ENCODE measurements around the gene PRDM5. TPM values are rescaled to one million over a fixed set of nuclear protein-coding genes. Genes with fewer than 3 reads are reported as not detected.
A peak's percentile ranks its signal among the peaks of the same experiment; 100 is the strongest.

Gene PRDM5
- total RNA-seq, 1 donor from 2014 or later: 12.2 TPM

DNA sequence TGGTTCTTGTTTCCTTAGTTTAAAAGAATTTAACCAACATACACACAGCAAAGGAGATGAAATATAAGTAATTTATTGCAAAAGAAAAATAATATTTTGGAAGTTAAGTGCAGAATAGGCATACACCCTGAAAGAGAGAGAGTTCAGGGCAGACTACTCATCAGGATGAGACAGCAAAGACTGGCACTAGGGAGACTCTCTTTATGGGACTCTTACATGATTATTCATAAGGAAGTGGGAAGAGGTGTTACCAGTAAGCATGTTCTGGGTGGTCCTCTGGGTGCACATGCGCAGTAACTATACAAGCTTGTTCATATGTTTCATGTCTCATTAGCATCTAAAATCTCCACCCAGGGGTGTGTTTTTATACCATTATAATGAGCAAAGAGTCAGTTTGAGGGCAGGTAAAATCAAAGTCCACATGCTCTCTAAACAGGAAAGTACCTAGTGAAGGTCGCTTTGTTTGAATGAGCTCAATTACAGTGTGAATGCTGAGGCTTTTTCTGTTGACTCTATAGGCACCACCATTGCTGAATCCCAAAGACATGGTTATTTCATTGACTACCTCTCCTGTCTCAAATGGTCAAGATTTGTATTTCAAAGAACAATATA, 38.2 kb upstream of the PRDM5 start:
- intact Hi-C loops (cut with micrococcal nuclease): no loop called here
- Histone ChIP-seq H3K4me3 (no peak overlapping the region), H3K27me3 (ENCODE audit: low read depth) (no peaks in the 10 kb centered on the region)

DNA sequence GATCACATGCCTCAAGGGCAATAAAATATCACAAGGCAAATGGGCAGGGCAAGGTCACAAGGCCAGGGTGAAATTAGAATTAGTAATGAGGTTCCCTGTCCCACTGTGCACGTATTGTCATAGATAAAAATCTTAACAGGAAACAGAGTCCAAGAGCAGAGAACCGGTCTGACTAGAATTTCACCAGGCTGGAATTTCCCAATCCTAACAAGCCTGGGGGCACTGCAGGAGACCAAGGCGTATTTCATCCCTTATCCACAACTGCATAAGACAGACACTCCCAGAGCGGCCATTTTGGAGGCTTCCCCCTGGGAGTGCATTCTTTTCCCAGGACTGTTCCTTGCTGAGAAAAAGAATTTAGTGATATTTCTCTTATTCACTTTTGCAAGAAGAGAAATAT, 25.9 kb upstream of the PRDM5 start:
- H3K9me3 ChIP-seq (replicated peaks): peaks cover 45% of the 10 kb centered on the region
- H3K4me3 ChIP-seq: no peak overlapping the region
- intact Hi-C loops (cut with micrococcal nuclease): no loop called here
- no peaks in the 10 kb centered on the region for H3K4me1 ChIP-seq
- no peaks in the 10 kb centered on the region for H3K27me3 ChIP-seq (ENCODE audit: low read depth)
- no peak for TF ChIP-seq CTCF (IDR thresholded peaks at IDR 0.05; ENCODE audit: borderline replicate concordance)
- no peak overlapping the region for H3K27ac ChIP-seq (replicated peaks)
- no peaks in the 10 kb centered on the region for H3K36me3 ChIP-seq
- DNase-seq: no peak

More for the DNA sequence above, 38.2 kb upstream of the PRDM5 start:
- no peaks in the 10 kb centered on the region for H3K36me3 ChIP-seq
- DNase-seq: no peak
- no peak for TF ChIP-seq CTCF (IDR thresholded peaks at IDR 0.05; ENCODE audit: borderline replicate concordance)
- H3K4me1 ChIP-seq: no peaks in the 10 kb centered on the region
- no peaks in the 10 kb centered on the region for H3K9me3 ChIP-seq (replicated peaks)
- H3K27ac ChIP-seq (replicated peaks): no peak overlapping the region

- intact Hi-C loops (cut with micrococcal nuclease): no loop called here
- TF ChIP-seq CTCF (IDR thresholded peaks at IDR 0.05; ENCODE audit: borderline replicate concordance): no peak
- DNase-seq: no peak
These were observed 20.2 kb upstream of the PRDM5 start for GRCh38 chr4:120942776-120943175.

DNA sequence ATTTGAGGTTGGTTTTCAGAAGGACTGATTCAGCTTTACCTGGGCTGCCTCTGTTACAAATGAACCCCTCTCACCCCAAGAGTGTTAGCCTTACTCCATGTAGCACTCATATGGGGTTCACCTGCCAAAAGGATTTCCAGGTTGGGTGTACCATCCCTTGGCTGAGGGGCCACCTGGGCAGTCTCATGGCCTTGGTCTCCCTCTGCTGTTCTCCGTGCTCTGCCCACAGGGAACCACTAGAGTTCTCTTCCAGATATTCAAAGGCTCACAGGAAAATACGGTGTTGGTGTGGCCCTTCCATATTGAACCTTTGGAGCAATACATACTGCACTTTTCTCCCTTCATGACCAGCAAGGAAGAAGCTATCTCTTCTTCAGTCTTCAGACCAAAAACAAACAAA, 18.0 kb upstream of the PRDM5 start:
- intact Hi-C loops (cut with micrococcal nuclease): no loop called here
- H3K9me3 ChIP-seq (replicated peaks): peaks cover 6% of the 10 kb centered on the region
- DNase-seq: no peak
- H3K27ac ChIP-seq (replicated peaks): no peak overlapping the region
- no peaks in the 10 kb centered on the region for H3K36me3 ChIP-seq
- no peaks in the 10 kb centered on the region for H3K4me1 ChIP-seq
- H3K4me3 ChIP-seq: no peak overlapping the region
- TF ChIP-seq CTCF (IDR thresholded peaks at IDR 0.05; ENCODE audit: borderline replicate concordance): peak; percentile 48
- no peaks in the 10 kb centered on the region for H3K27me3 ChIP-seq (ENCODE audit: low read depth)

More at GRCh38 chr4:120942776-120943175, 20.2 kb upstream of the PRDM5 start:
- H3K4me3 ChIP-seq: no peak overlapping the region
- no peak overlapping the region for H3K27ac ChIP-seq (replicated peaks)
- no peaks in the 10 kb centered on the region for H3K36me3 ChIP-seq
- H3K27me3 ChIP-seq (ENCODE audit: low read depth): no peaks in the 10 kb centered on the region
- no peaks in the 10 kb centered on the region for H3K4me1 ChIP-seq
- H3K9me3 ChIP-seq (replicated peaks): peaks cover 9% of the 10 kb centered on the region

DNA sequence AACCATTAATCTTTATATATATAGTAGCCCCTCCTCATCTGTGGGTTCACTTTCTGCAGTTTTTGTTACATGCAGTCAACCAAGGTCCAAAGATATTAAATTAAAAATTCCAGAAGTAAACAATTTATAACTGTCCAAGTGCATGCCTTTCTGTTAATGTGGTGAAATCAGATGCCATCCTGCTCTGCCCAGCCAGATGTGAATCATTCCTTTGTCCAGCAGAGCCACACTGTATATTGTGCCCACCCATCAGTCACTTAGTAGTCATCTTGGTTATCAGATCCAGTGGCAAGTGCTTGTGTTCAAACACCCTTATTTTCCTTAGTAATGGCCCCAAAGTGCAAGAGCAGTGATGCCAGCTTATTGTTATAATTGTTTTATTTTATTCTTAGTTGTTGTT, 17.2 kb upstream of the PRDM5 start:
- no peak for TF ChIP-seq CTCF (IDR thresholded peaks at IDR 0.05; ENCODE audit: borderline replicate concordance)
- peaks cover 6% of the 10 kb centered on the region for H3K9me3 ChIP-seq (replicated peaks)
- H3K4me3 ChIP-seq: no peak overlapping the region
- DNase-seq: no peak
- H3K4me1 ChIP-seq: no peaks in the 10 kb centered on the region
- no peaks in the 10 kb centered on the region for H3K27me3 ChIP-seq (ENCODE audit: low read depth)
- intact Hi-C loops (cut with micrococcal nuclease): no loop called here
- H3K27ac ChIP-seq (replicated peaks): no peak overlapping the region
- H3K36me3 ChIP-seq: no peaks in the 10 kb centered on the region

Data from left ventricle myocardium inferior (tissue), 1 donor.